Hematopoietic multipotent progenitor cell treated with erythropoietin and hydrocortisone succinate and interleukin-3 and kit ligand, for 8 days (in vitro differentiated cells): Measurements from ENCODE around the gene RET.

Source experiments
- DNase-seq: peaks from one replicate; pipeline ENCODE4 v3.0.0-alpha.2; 2015

RET gene

DNA sequence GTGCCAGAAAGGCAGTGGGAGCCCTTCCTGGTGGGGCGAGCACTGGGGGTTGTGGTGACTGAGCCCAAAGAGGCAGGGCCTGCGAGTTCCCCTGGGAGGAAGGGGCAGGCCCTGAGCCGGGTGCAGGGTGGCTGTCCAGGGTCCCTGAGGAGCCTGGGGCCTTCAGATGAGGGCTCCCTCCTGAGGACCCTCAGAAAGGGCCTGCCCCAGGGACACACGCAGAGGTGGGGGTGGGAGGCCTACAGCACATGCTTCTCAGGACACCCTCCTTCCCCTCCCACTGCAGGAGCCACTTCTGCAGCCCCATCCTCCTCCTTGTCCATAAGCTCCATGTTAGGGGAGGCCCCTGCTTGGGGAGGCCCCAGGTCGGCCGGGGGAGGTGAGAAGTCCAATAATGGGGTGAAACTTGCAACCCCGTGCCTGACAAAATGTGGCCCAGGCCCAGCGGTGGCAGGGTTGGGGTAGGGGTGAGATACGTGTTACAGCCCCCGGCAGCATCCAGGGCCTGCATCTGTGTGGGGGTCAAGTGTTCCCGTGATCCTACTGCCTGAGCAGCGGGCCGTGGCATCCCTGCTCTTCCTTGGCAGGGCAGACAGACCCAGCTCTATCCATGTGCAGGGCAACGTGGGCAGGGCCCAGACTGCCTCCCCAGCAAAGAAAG lies 31.8 kb upstream of the RET start:
- DNase-seq = no peak

DNA sequence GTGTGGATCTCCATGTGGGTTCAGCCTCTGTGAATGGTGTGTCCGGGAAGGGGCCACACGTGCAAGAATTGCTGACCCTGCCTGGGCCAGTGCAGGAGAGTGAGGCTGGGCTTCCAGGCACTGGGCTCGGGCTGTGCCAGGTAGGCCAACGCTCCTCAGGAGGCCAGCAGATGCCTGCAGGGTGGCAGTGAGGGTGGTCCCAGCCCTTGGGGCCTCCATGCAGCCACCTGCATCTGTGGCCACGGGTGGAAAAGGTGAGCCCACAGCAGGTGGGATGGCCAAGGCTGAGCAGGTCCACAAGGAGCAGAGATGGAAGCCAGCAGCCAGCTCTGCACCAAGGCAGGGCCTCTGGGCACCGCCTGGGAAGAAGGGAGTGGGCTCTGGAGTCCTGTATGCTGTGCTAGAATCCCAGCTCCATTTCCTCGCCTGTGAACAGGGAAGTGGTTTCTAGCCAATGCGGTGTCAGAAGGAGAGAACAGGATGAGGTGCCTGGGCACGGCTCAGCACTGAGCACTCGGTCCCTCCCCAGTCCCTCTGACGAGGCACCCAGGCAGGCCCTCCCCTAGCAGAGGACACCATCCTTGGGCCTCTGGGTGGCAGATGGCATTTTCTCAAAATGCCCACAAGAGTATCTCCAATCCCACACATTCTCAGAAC lies 31.1 kb upstream of the RET start:
- DNase-seq = no peak

DNA sequence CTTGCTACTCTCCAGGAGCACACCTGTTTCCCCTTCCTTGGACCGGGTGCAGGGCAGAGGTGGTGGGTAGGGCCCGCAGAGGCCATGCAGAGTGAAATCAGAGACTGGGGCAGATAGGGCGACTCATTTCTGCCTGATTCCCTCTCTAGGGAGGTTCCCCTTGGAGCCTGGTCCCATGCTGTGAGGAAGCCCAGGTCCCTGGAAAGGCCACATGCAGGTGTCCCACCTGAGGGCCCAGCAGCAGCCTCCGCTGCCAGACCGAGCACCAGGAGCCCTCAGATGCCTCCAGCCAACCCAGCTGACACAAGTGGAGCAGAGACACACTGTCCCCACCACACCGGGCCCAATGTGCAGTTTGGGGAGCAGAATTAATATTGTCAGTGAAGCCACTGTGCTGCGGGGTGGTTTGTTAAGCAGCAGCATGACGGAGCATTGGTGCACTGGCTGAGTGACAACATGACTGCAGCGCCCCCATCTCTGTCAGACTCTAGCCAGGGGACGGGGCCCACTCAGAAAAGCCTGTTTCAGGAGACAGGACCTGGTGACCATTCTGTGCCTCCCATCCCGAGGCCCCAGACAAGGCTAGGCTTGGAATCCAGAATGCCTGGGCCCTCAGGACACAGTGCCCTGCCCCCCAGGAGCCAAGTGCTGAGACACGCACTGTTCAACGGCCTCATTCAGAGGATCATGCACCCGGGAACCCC lies 30.4 kb upstream of the RET start:
- no peak for DNase-seq

GRCh38 chr10:43047288-43047970 lies 29.4 kb upstream of the RET start:
- DNase-seq = no peak

- no peak for DNase-seq
Observed at GRCh38 chr10:43048301-43049051, 28.4 kb upstream of the RET start.

GRCh38 chr10:43049081-43049551 lies 27.8 kb upstream of the RET start:
- DNase-seq = no peak

DNA sequence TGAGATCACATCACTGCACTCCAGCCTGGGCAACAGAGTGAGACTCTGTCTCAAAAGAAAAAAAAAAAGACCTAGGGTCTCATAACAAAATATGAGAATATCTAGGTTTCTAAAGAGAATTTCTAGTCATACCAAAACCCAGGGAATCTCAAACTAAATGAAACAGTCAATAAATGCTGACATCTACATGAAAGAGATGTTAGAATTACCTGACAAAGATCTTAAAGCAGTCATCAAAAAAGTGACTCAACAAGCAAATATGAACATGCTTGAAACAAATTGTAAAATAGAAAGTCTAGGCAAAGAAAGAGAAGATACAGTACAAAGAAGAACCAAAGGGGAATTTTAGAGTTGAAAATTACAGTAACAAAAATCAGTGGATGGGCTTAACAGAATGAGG lies 26.9 kb upstream of the RET start:
- no peak for DNase-seq

GRCh38 chr10:43053825-43054224 lies 23.0 kb upstream of the RET start:
- no peak for DNase-seq

- no peak for DNase-seq
Observed at GRCh38 chr10:43054593-43054992, 22.3 kb upstream of the RET start.

DNA sequence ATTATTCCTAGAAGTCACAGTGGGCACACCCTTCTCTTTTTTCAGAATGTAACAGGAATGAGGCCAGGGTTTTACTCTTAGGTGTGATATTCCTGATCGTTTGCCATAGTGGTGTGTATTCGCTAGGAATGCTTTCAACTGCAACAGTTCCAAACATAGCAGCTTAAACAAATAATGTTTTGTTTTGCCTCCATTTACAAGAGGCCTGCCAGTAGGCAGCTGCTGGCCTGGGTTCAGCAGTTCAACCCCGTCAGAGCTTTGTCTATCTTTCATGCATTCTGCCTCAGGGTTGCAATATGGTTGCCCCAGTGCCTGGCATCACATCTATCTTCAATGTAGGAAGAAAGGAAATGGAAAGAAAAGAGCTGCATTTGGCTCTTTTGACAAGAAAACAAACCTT lies 21.7 kb upstream of the RET start:
- DNase-seq = no peak

DNA sequence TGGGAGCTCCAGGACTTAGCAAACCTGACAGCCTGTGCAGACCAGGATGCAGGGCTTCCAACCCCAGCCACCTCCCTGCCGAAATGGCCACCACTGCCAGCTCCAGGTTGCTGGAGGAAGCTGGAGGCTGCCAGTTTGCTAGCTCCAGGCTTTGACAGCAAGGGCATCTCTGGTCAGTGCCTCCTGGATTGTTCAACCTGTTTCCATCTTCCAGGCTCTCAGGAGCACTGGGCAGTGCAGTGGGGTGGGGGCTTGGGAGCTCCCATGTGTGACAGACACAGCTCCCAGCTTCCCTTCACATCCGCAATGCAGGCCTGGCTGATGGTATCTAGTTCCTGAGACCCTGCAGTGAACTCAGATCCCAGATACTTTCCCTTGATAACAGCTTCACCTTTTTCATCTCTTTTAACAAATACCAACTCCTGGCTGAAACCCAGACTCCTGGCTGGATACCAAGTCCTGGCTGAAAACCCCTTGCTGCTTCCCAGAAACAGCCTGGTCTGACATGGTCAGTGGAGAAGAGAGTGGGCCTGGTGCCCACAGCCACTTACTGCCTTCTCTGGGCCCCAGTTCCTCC lies 20.8 kb upstream of the RET start:
- DNase-seq = no peak

DNA sequence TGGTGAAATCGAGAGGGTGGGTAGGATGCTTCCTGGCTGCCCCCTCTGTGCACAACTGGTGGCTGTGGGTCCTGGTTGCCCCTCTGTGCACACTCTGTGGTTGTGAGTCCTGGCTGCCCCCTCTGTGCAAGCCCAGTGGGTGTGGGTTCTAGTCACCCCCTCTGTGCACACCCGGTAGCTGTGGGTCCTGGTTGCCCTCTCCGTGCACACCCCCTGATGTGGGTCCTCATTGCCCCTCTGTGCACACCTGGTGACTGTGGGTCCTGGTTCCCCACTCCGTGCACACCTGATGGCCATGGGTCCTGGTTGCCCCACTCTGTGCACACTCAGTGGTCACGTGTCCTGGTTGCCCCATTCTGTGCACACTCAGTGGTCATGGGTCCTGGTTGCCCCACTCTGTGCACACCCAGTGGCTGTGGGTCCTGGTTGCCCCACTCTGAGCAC lies 20.3 kb upstream of the RET start:
- no peak for DNase-seq

- no peak for DNase-seq
Observed at GRCh38 chr10:43057231-43057711, 19.6 kb upstream of the RET start.

DNA sequence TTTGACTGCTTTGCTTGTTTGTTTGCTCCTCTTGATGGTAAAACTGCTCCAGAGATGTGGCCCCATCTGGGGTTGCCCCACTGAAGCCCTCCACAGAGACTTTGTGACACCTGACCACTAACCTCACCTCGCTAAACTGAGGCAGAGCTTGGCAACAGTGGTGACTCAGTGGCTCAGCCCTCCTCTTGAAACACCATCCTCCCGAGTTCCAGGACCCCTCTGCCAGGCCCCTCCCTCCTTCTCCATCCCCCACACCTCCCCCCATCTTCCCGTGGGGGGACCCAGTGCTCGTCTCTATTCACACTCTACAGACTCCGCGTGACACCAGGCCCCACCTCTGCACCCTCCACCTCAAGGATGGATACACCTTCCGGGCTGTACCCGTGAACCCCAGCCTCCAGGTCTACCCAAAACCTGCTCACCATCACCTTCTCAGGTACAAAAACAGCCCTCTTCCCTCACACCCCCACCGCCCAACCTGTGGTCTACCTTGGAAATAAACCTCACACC lies 19.0 kb upstream of the RET start:
- DNase-seq = no peak

DNA sequence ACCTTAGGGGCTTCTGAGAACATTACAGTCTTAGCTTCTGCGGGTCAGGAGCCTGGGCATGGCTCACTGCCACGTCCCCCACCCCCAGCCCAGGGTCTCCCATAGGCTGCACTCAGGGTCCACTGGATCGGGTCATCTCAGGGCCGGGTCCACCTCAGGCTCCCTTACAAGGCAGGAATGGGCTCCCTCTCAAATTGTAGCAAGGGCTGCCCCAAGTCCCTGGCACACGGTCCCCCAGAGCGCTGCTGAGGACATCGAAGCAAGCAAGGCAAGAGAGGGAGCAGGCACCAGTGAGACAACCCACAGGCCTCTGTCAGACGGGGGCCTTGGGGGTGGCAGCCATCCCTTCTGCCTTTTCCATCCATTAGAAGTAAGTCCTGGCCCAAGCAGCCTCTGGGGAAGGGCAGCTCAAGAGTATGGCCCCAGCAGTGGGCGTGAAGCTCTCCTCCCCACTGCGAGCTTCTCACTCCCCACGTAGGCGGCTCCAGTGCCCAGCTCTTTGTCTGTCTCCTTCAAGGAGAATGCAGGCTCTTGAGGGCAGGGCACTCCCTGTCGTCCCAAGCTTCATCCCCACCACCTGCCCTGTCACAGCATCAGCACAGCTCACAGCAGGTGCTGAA lies 18.0 kb upstream of the RET start:
- no peak for DNase-seq

DNA sequence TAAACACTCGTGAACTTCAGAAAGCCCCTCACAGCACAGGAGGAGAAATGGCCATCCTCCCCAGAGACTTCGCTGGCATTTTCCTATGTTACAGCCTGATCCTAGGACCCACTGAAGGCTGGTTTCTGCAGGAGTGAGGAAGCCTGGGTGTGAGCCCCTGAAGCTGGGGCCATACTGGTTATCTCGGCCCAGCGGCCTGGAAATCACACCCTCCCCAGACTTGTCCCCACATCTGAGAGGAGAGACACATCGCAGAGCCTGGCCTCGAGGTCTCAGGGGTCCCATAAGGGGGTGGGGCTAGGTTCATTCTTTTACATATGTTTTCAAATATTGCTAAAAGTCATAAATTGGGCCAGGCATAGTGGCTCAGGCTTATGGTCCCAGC lies 17.5 kb upstream of the RET start:
- DNase-seq = no peak

GRCh38 chr10:43059828-43060227 lies 17.0 kb upstream of the RET start:
- no peak for DNase-seq

GRCh38 chr10:43060291-43060690 lies 16.6 kb upstream of the RET start:
- DNase-seq = no peak

- no peak for DNase-seq
Observed at GRCh38 chr10:43061331-43061730, 15.5 kb upstream of the RET start.

DNA sequence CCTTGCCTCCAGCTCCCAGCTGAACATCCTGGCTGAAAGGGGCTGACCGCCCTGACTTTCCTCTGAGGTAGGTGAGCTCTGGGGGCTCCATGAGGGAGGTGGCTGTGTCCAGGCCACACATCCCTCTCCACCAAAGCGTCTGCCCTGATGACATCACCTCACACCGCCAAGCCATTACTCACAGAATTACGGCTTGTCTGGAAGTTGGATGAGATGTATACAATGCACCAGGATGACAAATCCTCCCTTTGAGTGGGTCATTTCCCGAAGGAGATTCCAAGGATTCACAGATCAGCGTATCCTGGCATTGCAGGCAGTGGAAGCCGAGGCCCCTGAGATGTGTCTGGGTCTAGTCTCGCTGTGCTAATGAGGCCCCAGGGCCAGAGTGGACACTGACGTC lies 15.1 kb upstream of the RET start:
- no peak for DNase-seq

- no peak for DNase-seq
Observed at GRCh38 chr10:43062402-43063160, 14.3 kb upstream of the RET start.
